HEK293T (cell line): ENCODE results near the gene SEMA3G.
A peak's percentile ranks its signal among the peaks of the same experiment; 100 is the strongest.

Experiments used
- CTCF ChIA-PET: fragments of 350-600 bp; formaldehyde crosslinking; extraction: SDS; loops from one replicate; lab custom pipeline; 2021; ENCODE audit warnings: antibody characterized with exemption, inconsistent platforms; lab: Yijun Ruan, JAX
- POLR2A ChIA-PET: fragments of 350-600 bp; formaldehyde crosslinking; extraction: SDS; loops from one replicate; lab custom pipeline; 2020; ENCODE audit warnings: antibody characterized with exemption, inconsistent platforms; lab: Yijun Ruan, JAX
- DNase-seq: peaks from one replicate; pipeline ENCODE4 v3.0.0; 2012; ENCODE audit warnings: mixed read lengths; ENCODE audit errors: extremely low spot score
- ARNT ChIP-seq: fragments of 450-650 bp; IDR thresholded peaks from 2 replicates; pipeline ENCODE4 v1.6.1; 2017; ENCODE audit warnings: mild to moderate bottlenecking
- BHLHE40 ChIP-seq: fragments of 450-650 bp; IDR thresholded peaks from 2 replicates; pipeline ENCODE4 v1.6.1; 2016; ENCODE audit warnings: mild to moderate bottlenecking, moderate library complexity, borderline replicate concordance
- CTBP1 ChIP-seq: fragments of 450-650 bp; IDR thresholded peaks from 2 replicates; pipeline ENCODE4 v1.6.1; 2016; ENCODE audit warnings: borderline replicate concordance
- ELF4 ChIP-seq: fragments of 450-650 bp; IDR thresholded peaks from 2 replicates; pipeline ENCODE4 v1.6.1; 2017; ENCODE audit warnings: antibody characterized with exemption
- FOXA1 ChIP-seq: fragments of 450-650 bp; IDR thresholded peaks from 2 replicates; pipeline ENCODE4 v1.6.1; 2016; ENCODE audit warnings: mild to moderate bottlenecking
- FOXK2 ChIP-seq: fragments of 450-650 bp; IDR thresholded peaks from 2 replicates; pipeline ENCODE4 v1.6.1; 2016; ENCODE audit warnings: mild to moderate bottlenecking
- FOXM1 ChIP-seq: fragments of 450-650 bp; IDR thresholded peaks from 2 replicates; pipeline ENCODE4 v1.6.1; 2017; ENCODE audit warnings: mild to moderate bottlenecking, borderline replicate concordance
- HDGF ChIP-seq: fragments of 450-650 bp; IDR thresholded peaks from 2 replicates; pipeline ENCODE4 v1.6.1; 2017; ENCODE audit warnings: antibody characterized with exemption, borderline replicate concordance
- L3MBTL2 ChIP-seq: fragments of 450-650 bp; conservative IDR thresholded peaks from 2 replicates; pipeline ENCODE4 v1.6.1; 2016; ENCODE audit warnings: mild to moderate bottlenecking
- LEF1 ChIP-seq: fragments of 450-650 bp; IDR thresholded peaks from 2 replicates; pipeline ENCODE4 v1.6.1; 2017; ENCODE audit warnings: mild to moderate bottlenecking, borderline replicate concordance
- NFRKB ChIP-seq: fragments of 450-650 bp; IDR thresholded peaks from 2 replicates; pipeline ENCODE4 v1.6.1; 2016; ENCODE audit warnings: mild to moderate bottlenecking, moderate library complexity
- SP1 ChIP-seq: fragments of 450-650 bp; IDR thresholded peaks from 2 replicates; pipeline ENCODE4 v1.6.1; 2017
- SUZ12 ChIP-seq: fragments of 450-650 bp; IDR thresholded peaks from 2 replicates; pipeline ENCODE4 v1.6.1; 2016; ENCODE audit warnings: mild to moderate bottlenecking
- TARDBP ChIP-seq: fragments of 450-650 bp; IDR thresholded peaks from 2 replicates; pipeline ENCODE4 v1.6.1; 2016
- ZNF384 ChIP-seq: fragments of 450-650 bp; IDR thresholded peaks from 2 replicates; pipeline ENCODE4 v1.6.1; 2016
- TF ChIP-seq, protein P1 (sequence below): fragments of 450-650 bp; IDR thresholded peaks from 2 replicates; pipeline ENCODE4 v1.6.1; 2016

SEMA3G gene

DNA sequence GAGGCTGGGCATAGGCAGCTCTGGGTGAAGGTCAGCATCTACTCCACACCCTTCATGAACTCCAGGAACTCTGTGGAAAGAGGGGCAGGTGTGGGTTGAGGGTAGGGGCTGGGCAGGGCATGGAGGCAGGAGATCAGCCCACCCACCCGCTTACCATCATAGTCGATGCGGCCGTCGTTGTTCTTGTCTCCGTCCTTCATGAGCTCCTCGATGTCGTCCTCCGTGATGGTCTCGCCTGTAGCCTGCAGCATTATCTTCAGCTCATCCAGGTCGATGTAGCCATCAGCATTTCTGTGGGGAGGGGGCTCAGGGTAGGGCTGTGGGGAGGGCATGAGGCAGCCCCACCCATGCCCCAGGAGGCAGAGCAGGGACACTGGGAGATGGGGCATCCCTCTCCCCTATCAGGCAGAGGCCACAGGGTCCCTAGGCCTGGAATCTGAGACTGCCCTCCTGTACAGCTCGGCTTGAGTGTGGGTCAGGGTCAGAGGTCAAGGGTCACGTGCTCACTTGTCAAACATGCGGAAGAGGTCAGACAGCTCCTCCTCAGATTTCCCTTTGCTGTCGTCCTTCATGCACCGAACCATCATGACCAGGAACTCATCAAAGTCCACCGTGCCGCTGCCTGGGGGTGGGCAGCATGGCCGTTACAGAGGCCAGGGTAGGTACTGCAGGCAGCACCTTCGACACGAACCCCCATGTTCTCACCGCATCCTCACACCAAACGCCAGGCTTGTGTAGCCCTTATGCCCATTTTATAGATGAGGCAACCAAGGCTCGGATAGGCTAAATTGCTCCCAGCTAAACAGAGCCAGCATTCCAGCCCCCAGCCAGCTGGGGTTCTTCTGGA lies 6.6 kb upstream of the SEMA3G start:
- CTCF ChIA-PET: interaction anchor here (0.6 to 1.2 kb wide), 3 partner anchors 23 to 287 kb away, joined by 3 to 6 read pairs (median 5); no protein-coding TSS in a partner anchor
- POLR2A ChIA-PET: no interaction called here
- DNase-seq: no peak
- TF ChIP-seq HDGF (no peak), FOXA1 (no peak), BHLHE40 (no peak), L3MBTL2 (no peak), ELF4 (no peak), NFRKB (no peak), FOXM1 (no peak), SP1 (no peak)

DNA sequence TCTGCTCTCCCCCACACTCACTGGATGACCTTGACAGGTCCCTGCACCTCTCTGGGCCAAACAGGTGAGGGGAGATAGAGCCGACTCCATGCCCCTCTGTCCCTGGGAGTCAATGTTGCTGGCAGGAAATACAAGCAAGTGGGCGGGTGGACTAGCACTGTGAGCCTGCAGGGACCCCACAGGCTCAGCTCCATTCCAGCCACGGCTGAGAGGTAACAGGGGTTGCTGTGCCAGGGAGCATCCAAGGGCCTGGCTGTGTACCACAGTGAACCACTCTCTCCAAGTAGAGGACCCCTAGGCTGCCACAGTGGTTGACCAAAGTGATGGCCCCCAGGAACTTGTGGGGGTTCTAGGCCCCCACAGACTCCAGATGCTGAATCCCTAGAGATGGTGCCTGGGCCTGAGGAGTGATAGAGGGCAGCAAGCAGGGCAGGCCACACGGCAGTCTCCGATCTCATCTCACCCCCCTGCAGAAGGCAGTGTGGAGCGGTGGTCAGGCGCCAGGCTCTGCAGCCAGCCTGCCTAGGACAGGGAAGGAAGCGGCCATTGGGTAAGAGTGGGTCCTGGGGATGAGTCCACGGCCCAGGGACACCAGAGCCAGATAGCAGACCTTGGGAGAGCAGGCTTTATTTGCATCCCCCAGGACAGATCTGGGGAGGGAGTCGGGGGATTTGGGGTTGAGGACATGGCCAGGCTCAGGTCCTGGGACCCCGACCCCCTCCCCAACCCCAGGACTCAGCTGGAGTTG lies 5.8 kb upstream of the SEMA3G start:
- POLR2A ChIA-PET: no interaction called here
- CTCF ChIA-PET: interaction anchor here (1.2 kb wide), 1 partner anchor 23 kb away, joined by 6 read pairs; no protein-coding TSS in a partner anchor
- no peak for DNase-seq
- TF ChIP-seq, protein P1, sequence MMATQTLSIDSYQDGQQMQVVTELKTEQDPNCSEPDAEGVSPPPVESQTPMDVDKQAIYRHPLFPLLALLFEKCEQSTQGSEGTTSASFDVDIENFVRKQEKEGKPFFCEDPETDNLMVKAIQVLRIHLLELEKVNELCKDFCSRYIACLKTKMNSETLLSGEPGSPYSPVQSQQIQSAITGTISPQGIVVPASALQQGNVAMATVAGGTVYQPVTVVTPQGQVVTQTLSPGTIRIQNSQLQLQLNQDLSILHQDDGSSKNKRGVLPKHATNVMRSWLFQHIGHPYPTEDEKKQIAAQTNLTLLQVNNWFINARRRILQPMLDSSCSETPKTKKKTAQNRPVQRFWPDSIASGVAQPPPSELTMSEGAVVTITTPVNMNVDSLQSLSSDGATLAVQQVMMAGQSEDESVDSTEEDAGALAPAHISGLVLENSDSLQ: no peak
- TF ChIP-seq ZNF384: no peak
- no peak for TF ChIP-seq NFRKB
- no peak for TF ChIP-seq TARDBP
- TF ChIP-seq CTBP1: no peak
- TF ChIP-seq HDGF: no peak
- TF ChIP-seq L3MBTL2: no peak
- TF ChIP-seq BHLHE40: no peak
- TF ChIP-seq ELF4: no peak
- no peak for TF ChIP-seq FOXA1
- TF ChIP-seq FOXK2: no peak
- no peak for TF ChIP-seq LEF1

DNA sequence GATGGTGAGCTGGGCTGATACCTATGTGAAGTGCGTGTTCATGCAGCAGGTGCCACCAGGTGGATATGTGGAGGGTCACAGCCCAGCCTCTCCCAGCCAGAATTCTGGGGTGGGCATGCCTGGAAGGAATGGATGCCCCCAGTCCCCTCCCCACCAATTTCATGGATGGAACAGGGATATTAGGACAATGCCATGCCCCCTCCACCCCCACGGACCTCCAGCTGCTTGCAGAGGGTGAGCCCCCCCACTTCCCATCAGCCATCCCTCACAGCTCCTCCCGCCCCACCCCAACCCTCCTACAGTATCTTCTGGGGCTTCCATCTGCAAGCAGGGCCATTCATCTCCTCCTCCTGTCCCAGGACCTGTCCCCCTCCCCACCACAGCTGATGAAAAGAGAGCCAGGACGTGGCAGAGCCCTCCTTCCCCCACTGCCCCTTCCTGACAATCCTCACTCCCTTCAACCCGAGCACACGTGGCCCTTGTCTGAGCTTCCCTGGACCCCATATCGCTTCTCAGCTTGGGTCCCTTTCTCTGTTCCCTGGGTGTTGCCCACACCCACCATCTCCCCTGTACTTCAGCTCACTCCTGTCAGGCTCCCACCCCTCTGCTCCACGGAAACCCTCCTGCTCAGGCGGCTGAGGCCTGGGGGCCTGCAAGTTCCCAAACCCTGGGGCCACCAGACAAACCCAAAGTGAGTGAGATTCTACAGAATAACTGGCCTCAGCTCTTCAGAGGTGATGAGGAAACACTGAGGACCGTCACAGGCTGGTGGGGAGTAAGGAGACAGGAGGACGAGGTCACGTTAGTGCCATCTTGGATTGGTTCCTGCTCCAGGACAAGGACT lies 2.8 kb upstream of the SEMA3G start:
- ChIA-PET POLR2A (interaction anchor here (0.8 to 2.6 kb wide), 5 partner anchors 9 to 160 kb away, joined by 3 to 11 read pairs (median 4); partner anchors contain the start of gene GLYCTK), CTCF (interaction anchor here (0.6 to 4.1 kb wide), 9 partner anchors 9 to 229 kb away, joined by 3 to 35 read pairs (median 5); partner anchors contain the start of gene WDR82)
- TF ChIP-seq FOXM1: no peak
- TF ChIP-seq BHLHE40: no peak
- TF ChIP-seq FOXK2: no peak
- no peak for TF ChIP-seq ELF4
- TF ChIP-seq NFRKB: no peak
- TF ChIP-seq SP1: no peak
- TF ChIP-seq TARDBP: no peak
- TF ChIP-seq, protein P1: no peak
- TF ChIP-seq LEF1: no peak
- TF ChIP-seq L3MBTL2: no peak
- TF ChIP-seq CTBP1: no peak
- TF ChIP-seq HDGF: no peak
- no peak for TF ChIP-seq ARNT
- no peak for TF ChIP-seq ZNF384
- no peak for TF ChIP-seq FOXA1
- no peak for DNase-seq

DNA sequence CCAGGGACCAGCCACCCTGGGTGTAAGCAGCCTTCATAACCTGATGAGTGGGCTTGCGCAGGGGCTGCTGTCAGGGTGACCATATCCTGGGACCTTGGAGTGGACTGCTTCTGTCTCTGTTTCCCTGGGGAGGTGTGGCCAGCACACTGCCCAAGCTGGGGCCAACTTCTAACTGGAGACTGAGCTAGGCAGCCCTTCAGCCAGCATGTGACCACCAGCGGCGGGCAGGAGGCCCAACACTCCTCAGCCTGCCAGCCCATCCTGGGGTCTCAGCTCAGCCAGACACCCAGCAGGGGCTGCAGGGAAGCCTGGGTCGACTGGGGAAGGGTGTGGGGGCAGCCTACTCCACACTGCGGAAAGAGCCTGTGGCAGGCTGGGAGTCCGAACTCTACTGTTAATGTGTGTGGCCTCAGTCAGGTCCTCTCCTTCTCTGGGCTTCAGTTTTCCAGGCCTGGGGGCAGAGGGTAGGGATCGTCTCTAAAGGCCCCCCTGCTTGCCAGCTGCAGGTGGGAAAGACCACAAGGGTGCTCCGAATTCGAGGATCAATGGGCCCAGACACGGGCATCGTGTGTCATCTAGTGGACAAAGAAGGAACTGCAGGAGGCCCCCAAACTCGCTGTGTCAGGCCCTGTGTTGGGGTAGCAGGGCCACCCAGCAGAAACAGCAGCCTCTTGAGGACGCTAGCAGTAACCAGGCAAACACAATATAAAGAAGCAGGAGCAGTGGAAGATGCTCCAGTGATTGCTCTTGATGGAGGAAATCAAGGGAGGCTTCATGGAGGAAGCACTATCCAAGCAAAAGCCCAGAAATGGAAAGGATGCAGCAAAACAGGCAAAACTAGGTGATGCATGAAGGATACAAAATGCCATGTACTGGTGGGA lies 2.0 kb upstream of the SEMA3G start:
- TF ChIP-seq FOXA1: no peak
- peak; percentile 61 for TF ChIP-seq L3MBTL2
- no peak for TF ChIP-seq CTBP1
- no peak for TF ChIP-seq FOXK2
- peak; percentile 69 for DNase-seq
- ChIA-PET POLR2A (interaction anchor here (2.3 to 2.6 kb wide), 2 partner anchors 13 to 159 kb away, joined by 8 to 11 read pairs; partner anchors contain the start of gene GLYCTK), CTCF (interaction anchor here (0.7 to 4.1 kb wide), 9 partner anchors 12 to 227 kb away, joined by 3 to 35 read pairs (median 5); partner anchors contain the start of gene WDR82)

DNA sequence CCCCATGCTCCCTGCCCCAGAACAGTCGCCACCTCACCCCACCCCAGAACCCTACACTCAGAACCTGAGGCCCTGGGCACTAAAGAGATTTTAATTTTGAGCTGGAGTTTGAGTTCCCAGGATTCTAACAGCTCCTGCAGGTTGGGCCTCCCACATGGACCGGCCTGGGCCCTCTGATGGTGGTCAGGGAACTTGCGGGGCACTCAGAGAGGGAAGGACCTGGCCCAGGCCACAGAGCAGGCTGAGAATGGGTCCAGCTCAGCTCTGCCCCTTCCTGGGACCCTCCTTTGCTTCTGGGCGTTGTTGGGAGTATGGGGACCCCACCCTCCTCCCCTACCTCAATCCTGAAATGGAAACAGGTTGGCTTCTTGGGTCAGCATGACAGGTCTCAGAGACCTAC lies 1.1 kb upstream of the SEMA3G start:
- no peak for DNase-seq
- ChIA-PET CTCF (interaction anchor here (0.7 to 4.1 kb wide), 9 partner anchors 11 to 226 kb away, joined by 3 to 35 read pairs (median 5); partner anchors contain the start of gene WDR82), POLR2A (interaction anchor here (1.4 to 2.6 kb wide), 3 partner anchors 12 to 158 kb away, joined by 4 to 11 read pairs (median 8); partner anchors contain the start of gene GLYCTK)
- TF ChIP-seq, protein P1: no peak
- TF ChIP-seq NFRKB (no peak), SP1 (no peak), CTBP1 (no peak), ZNF384 (no peak), SUZ12 (no peak), TARDBP (no peak), FOXK2 (no peak), LEF1 (no peak), FOXA1 (no peak), ARNT (no peak), FOXM1 (no peak), ELF4 (no peak), L3MBTL2 (no peak), HDGF (no peak), BHLHE40 (no peak)
